ENCODE measurements around the gene NMB. TPM values are rescaled to one million over a fixed set of nuclear protein-coding genes. Genes with fewer than 3 reads are reported as not detected.

Gene NMB
- polyA plus RNA-seq, 1 experiment = 3.3 TPM

DNA sequence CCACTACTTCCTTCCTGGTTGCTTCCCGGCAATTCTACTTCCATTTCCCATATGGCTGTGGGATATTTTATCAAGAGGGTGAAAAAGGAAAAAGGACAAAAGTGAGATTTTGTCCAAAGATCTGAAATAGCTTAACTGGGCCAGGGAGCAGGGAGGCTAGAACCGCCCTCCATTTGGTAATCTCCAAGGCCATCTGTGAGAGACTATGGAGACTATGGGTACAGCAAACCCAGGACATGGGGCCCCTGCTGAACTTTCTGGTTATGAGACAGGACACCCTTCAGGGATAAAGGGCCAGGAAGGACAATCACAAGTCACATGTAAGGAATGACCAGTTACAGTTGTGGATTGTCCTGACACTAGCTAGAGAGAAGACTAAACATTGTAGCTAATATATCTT, 32.9 kb downstream of the NMB start:
- POLR2A ChIA-PET = no interaction called here
- H3K27me3 ChIP-seq (ENCODE audit: control insufficient read depth, insufficient read depth, low read length) = no peaks in the 10 kb centered on the region
- TF ChIP-seq, protein P1, sequence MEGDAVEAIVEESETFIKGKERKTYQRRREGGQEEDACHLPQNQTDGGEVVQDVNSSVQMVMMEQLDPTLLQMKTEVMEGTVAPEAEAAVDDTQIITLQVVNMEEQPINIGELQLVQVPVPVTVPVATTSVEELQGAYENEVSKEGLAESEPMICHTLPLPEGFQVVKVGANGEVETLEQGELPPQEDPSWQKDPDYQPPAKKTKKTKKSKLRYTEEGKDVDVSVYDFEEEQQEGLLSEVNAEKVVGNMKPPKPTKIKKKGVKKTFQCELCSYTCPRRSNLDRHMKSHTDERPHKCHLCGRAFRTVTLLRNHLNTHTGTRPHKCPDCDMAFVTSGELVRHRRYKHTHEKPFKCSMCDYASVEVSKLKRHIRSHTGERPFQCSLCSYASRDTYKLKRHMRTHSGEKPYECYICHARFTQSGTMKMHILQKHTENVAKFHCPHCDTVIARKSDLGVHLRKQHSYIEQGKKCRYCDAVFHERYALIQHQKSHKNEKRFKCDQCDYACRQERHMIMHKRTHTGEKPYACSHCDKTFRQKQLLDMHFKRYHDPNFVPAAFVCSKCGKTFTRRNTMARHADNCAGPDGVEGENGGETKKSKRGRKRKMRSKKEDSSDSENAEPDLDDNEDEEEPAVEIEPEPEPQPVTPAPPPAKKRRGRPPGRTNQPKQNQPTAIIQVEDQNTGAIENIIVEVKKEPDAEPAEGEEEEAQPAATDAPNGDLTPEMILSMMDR (IDR thresholded peaks at IDR 0.05; ENCODE audit: low read depth, low read length) = no peak
- DNase-seq (ENCODE audit: low read depth, low spot score) = no peak
- H3K9me3 ChIP-seq (ENCODE audit: control insufficient read depth, insufficient read depth, low read length) = peaks cover 30% of the 10 kb centered on the region
- H3K4me3 ChIP-seq (ENCODE audit: low read depth, low read length) = no peak overlapping the region
- H3K27ac ChIP-seq (ENCODE audit: low read depth, low read length) = no peak overlapping the region
- CTCF ChIA-PET = no interaction called here

DNA sequence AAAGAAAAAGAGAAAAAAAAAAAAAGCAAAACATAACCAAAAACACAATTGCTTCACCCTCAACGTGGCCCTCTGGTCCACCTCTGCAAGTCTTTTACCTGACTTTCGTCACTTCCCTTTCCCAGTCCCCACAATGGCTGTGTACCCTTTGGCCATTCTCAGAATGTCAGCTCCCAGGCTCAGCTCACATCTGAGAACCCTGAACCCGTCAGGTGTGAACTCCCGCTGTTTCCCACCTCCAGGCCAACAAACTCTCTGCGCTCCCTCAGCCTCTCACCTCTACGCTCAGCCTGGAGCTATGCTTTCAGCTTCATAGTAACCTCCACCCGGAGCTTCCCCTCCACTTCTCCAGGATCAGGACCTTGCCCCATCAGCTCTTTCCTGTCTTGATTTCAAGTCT, 33.6 kb downstream of the NMB start:
- Histone ChIP-seq H3K27ac (ENCODE audit: low read depth, low read length) (no peak overlapping the region), H3K4me3 (ENCODE audit: low read depth, low read length) (no peak overlapping the region), H3K27me3 (ENCODE audit: control insufficient read depth, insufficient read depth, low read length) (no peaks in the 10 kb centered on the region), H3K9me3 (ENCODE audit: control insufficient read depth, insufficient read depth, low read length) (peaks cover 33% of the 10 kb centered on the region)
- TF ChIP-seq, protein P1 (IDR thresholded peaks at IDR 0.05; ENCODE audit: low read depth, low read length) = no peak
- POLR2A ChIA-PET = no interaction called here
- no peak for DNase-seq (ENCODE audit: low read depth, low spot score)
- CTCF ChIA-PET = no interaction called here

DNA sequence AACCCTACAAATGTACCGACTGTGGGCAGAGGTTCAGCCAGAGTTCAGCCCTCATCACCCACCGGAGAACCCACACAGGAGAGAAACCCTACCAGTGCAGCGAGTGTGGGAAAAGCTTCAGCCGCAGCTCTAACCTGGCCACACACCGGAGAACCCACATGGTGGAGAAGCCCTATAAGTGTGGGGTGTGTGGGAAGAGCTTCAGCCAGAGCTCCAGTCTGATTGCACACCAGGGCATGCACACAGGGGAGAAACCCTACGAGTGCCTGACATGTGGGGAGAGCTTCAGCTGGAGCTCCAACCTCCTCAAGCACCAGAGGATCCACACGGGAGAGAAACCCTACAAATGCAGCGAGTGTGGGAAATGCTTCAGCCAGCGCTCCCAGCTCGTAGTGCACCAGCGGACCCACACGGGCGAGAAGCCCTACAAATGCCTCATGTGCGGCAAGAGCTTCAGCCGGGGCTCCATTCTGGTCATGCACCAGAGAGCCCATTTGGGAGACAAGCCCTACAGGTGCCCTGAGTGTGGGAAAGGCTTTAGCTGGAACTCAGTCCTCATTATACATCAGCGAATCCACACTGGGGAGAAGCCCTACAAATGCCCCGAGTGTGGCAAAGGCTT, 36.5 kb downstream of the NMB start:
- Histone ChIP-seq H3K27ac (ENCODE audit: low read depth, low read length) (no peak overlapping the region), H3K4me3 (ENCODE audit: low read depth, low read length) (no peak overlapping the region), H3K9me3 (ENCODE audit: control insufficient read depth, insufficient read depth, low read length) (peaks cover 40% of the 10 kb centered on the region), H3K27me3 (ENCODE audit: control insufficient read depth, insufficient read depth, low read length) (no peaks in the 10 kb centered on the region)
- ChIA-PET CTCF (interaction anchor here (1.9 kb wide), 1 partner anchor 34 kb away, joined by 12 read pairs; no protein-coding TSS in a partner anchor), POLR2A (no interaction called here)
- TF ChIP-seq, protein P1 (IDR thresholded peaks at IDR 0.05; ENCODE audit: low read depth, low read length) = no peak
- DNase-seq (ENCODE audit: low read depth, low spot score) = no peak

DNA sequence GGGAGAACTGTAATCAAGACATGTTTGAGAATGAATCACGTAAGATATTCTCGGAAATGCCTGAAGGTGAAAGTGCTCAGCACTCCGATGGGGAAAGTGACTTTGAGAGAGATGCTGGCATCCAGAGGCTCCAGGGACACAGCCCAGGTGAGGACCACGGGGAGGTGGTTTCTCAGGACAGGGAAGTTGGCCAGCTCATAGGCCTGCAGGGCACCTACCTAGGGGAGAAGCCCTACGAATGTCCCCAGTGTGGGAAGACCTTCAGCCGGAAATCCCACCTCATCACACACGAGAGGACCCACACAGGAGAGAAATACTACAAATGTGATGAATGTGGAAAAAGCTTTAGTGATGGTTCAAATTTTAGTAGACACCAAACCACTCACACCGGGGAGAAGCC, 37.4 kb downstream of the NMB start:
- H3K27ac ChIP-seq (ENCODE audit: low read depth, low read length) = no peak overlapping the region
- H3K4me3 ChIP-seq (ENCODE audit: low read depth, low read length) = no peak overlapping the region
- TF ChIP-seq, protein P1 (IDR thresholded peaks at IDR 0.05; ENCODE audit: low read depth, low read length) = no peak
- CTCF ChIA-PET = interaction anchor here (0.5 to 1.9 kb wide), 2 partner anchors 33 to 126 kb away, joined by 4 to 12 read pairs; no protein-coding TSS in a partner anchor
- H3K9me3 ChIP-seq (ENCODE audit: control insufficient read depth, insufficient read depth, low read length) = peaks cover 40% of the 10 kb centered on the region
- POLR2A ChIA-PET = no interaction called here
- H3K27me3 ChIP-seq (ENCODE audit: control insufficient read depth, insufficient read depth, low read length) = no peaks in the 10 kb centered on the region
- no peak for DNase-seq (ENCODE audit: low read depth, low spot score)

DNA sequence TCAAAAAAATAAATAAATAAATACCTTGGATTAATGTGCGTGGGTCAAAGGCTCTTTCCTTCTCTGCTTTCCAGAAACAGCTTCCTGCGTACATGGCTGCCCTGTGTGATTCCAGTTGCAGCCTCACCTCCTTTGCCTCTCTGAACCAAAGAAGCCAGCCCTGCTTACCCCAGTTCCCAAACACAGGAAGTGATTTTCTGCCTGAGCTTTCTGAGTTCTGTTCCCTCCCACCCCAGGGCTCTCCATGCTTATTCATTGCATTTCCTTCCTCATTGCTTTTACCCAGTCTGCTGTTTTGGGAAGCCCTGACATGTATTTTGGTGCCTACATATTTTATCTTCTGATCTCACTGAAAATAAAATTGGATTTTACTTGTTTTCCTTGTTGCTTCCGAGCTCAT, 41.8 kb downstream of the NMB start:
- POLR2A ChIA-PET = no interaction called here
- H3K27me3 ChIP-seq (ENCODE audit: control insufficient read depth, insufficient read depth, low read length) = no peaks in the 10 kb centered on the region

More for the DNA sequence above, 41.8 kb downstream of the NMB start:
- TF ChIP-seq, protein P1 (IDR thresholded peaks at IDR 0.05; ENCODE audit: low read depth, low read length) = no peak
- Histone ChIP-seq H3K27ac (ENCODE audit: low read depth, low read length) (no peak overlapping the region), H3K9me3 (ENCODE audit: control insufficient read depth, insufficient read depth, low read length) (peaks cover 18% of the 10 kb centered on the region), H3K4me3 (ENCODE audit: low read depth, low read length) (no peak overlapping the region)
- DNase-seq (ENCODE audit: low read depth, low spot score) = no peak
- CTCF ChIA-PET = no interaction called here

Measured in AG04450 (cell line).